22Rv1 (cell line): ENCODE data around the gene NTPCR.
A peak's percentile ranks its signal among the peaks of the same experiment; 100 is the strongest.

ENCODE experiments used
- CTCF ChIP-seq: fragments of 450-650 bp; IDR thresholded peaks from 2 replicates; pipeline ENCODE4 v1.5.1; 2017; ENCODE audit warnings: mild to moderate bottlenecking
- ZFX ChIP-seq: fragments of 450-650 bp; IDR thresholded peaks from 2 replicates; pipeline ENCODE4 v1.6.1; 2017; ENCODE audit warnings: antibody characterized with exemption, borderline replicate concordance

- TF ChIP-seq CTCF = peak; percentile 85
- no peak for TF ChIP-seq ZFX
These were observed 2.4 kb downstream of the NTPCR start for GRCh38 chr1:232952514-232953499.
